ENCODE results near the gene ZFP90.
"Not testable (repeated sequence)": the region's sequence is repeated elsewhere in the genome, so short reads cannot be mapped to it uniquely, and the experiment has no call there.

DNA sequence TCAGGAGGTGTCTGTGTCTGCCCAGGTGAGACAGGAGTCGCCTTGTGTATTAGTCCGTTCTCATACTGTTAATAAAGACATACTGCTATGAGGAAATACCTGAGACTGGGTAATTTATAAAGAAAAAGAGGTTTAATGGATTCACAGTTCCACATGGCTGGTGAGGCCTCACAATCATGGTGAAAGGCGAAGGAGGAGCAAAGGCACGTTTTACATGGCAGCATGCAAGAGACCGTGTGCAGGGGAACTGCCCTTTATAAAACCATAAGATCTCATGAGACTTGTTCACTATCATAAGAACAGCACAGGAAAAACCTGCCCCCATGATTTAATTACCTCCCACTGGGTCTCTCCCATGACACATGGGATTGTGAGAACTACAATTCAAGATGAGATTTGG, 44.8 kb upstream of the ZFP90 start:
- TF ChIP-seq ARNT (IDR thresholded peaks at IDR 0.05); FOXM1 (IDR thresholded peaks at IDR 0.05; ENCODE audit: borderline replicate concordance): not testable (repeated sequence)

Measured in HEK293T (cell line).